Thymus (tissue), 11 donors: ENCODE data around the gene CSF2RB. TPM values are rescaled to one million over a fixed set of nuclear protein-coding genes. Genes with fewer than 3 reads are reported as not detected.

ENCODE experiments used
- DNase-seq, 9 donors: peaks; one replicate each; pipeline ENCODE4 v3.0.0-alpha.2; 2013; ENCODE audit warnings: low spot score in 9 of 9, low read depth in 6 of 9, missing footprints in 1 of 9
- H3K27ac ChIP-seq, 2 donors: one replicate each; pipeline ENCODE4 v1.5.1; 2013; ENCODE audit warnings: control low read depth in 1 of 2, low read depth in 1 of 2, low read length in 1 of 2, mild to moderate bottlenecking in 1 of 2, moderate library complexity in 1 of 2
- H3K27me3 ChIP-seq, 2 donors: one replicate each; pipeline ENCODE4 v1.5.1; 2013; ENCODE audit warnings: low read length in 1 of 2; ENCODE audit not compliant: control insufficient read depth in 2 of 2, insufficient read depth in 1 of 2
- H3K36me3 ChIP-seq, 2 donors: one replicate each; pipeline ENCODE4 v1.5.1; 2013; ENCODE audit warnings: low read length in 1 of 2, mild to moderate bottlenecking in 1 of 2, moderate library complexity in 1 of 2; ENCODE audit not compliant: control insufficient read depth in 2 of 2, insufficient read depth in 2 of 2
- H3K4me1 ChIP-seq, 2 donors: one replicate each; pipeline ENCODE4 v1.5.1; 2013; ENCODE audit warnings: low read length in 2 of 2; ENCODE audit not compliant: control insufficient read depth in 2 of 2, insufficient read depth in 2 of 2
- H3K4me3 ChIP-seq, 2 donors: one replicate each; pipeline ENCODE4 v1.5.1; 2013; ENCODE audit warnings: low read length in 2 of 2, control low read depth in 1 of 2, mild to moderate bottlenecking in 1 of 2
- H3K9me3 ChIP-seq, 2 donors: one replicate each; pipeline ENCODE4 v1.5.1; 2013; ENCODE audit warnings: low read length in 1 of 2, mild to moderate bottlenecking in 1 of 2; ENCODE audit not compliant: control insufficient read depth in 2 of 2, insufficient read depth in 1 of 2
- WGBS: extraction: QIAGEN DNeasy Blood & Tissue Kit; methylation state at CpG from one replicate; pipeline ENCODE4 v1.1.7; 2013; 5-methylcytosine and 5-hydroxymethylcytosine counted together
- polyA plus RNA-seq: library from polyadenylated mRNA; stranded (reverse); fragments of 200-250 nt; gene quantifications from one replicate; pipeline ENCODE4 v1.2.3, GENCODE V29; 2013
- total RNA-seq: library from RNA; stranded (reverse); fragments of 120-200 nt; gene quantifications from one replicate; pipeline ENCODE4 v1.2.4, GENCODE V29; 2013
- donor health status: healthy.

CSF2RB gene
- total and polyA plus RNA-seq, 2 donors: 8.5 to 14.6 TPM

DNA sequence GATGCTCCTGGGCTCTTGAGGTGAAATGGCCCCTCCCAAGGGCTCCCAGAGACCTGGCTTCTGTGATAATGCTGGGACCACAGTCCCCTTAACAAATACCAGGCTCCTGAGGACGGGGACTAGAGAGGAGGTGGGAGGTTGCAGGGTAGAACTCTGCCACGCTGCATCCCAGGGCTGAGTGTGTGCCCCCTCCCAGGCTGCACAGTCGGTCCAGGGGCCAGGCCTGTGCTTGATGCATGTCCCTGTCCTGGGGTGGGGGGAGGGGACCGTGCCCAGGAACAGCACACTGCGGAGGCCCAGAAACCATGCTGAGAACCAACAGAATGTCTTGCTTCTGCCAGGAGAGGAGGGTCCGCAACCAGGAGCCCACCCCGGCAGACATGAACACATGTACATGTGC, 9.3 kb downstream of the CSF2RB start:
- WGBS: 95% methylated on average over 7 of the region's 7 CpGs
- DNase-seq: no peak
- H3K27ac ChIP-seq: no peak overlapping the region
- no peaks in the 10 kb centered on the region for H3K9me3 ChIP-seq
- H3K4me1 ChIP-seq: peaks cover 0 to 8% of the 10 kb centered on the region in 2 donors
- H3K4me3 ChIP-seq: no peak overlapping the region
- H3K36me3 ChIP-seq: no peaks in the 10 kb centered on the region
- H3K27me3 ChIP-seq: no peaks in the 10 kb centered on the region

DNA sequence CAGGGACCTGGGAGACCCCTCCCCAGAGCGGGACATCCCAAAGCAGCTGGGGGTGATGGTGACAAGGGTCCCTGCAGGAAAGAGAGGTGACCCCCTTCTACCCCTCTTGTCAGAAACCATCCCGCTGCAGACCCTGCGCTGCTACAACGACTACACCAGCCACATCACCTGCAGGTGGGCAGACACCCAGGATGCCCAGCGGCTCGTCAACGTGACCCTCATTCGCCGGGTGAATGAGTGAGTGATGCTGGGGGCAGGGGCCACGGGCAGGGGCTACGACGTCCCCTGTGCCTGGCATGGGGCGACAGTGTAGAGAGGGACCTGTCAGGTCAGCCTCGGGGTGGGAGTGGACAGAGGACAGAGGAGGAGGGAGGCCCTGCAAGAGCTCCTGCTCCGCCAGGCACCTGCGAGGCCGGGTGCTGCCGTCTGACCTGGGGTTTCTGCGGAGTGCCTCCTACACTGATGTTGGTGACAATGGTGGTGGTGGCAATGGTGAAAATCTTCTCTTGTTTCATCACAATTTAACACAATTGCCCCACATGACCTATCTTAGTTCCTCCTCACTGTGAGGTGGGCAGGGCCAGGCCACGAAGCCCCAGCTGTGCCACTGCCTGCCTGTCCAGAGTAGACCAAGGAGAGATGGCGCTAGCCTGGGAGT, 9.8 kb downstream of the CSF2RB start:
- Histone ChIP-seq H3K4me3 (no peak overlapping the region), H3K4me1 (peaks cover 0 to 8% of the 10 kb centered on the region in 2 donors), H3K9me3 (no peaks in the 10 kb centered on the region), H3K27me3 (no peaks in the 10 kb centered on the region), H3K27ac (no peak overlapping the region), H3K36me3 (no peaks in the 10 kb centered on the region)
- no peak for DNase-seq
- WGBS: 96% methylated on average over 21 of the region's 21 CpGs

DNA sequence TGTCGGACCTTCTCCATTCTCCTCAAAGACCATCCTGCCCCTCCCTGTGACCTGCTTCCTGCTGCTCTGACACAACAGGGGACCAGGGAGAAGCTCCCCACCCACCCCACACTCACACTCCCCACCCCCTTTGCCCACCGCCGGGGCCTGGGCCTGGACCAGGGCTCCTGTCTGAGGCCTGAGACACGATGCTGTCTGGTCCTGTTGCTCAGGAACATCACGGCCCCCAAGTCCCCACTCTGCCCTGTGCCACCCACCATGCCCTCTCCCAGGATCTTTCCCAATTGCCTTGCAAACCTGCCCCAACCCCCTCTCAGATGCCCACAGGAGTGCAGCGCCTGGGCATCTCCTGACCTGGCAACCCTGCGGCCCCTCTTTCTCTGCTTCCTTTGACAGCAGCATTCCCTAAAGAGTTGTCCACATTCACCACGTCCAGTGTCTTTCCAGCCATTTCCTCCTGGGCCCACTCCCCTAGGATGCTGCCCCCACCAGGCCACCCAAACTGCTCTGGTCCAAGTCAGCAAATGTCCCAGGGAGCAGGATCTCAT, 10.8 kb downstream of the CSF2RB start:
- H3K4me3 ChIP-seq: no peak overlapping the region
- H3K27ac ChIP-seq: no peak overlapping the region
- DNase-seq: no peak
- H3K9me3 ChIP-seq: no peaks in the 10 kb centered on the region
- H3K36me3 ChIP-seq: no peaks in the 10 kb centered on the region
- no peaks in the 10 kb centered on the region for H3K27me3 ChIP-seq
- 96% methylated on average over 8 of the region's 8 CpGs for WGBS
- H3K4me1 ChIP-seq: peaks cover 0 to 8% of the 10 kb centered on the region in 2 donors

DNA sequence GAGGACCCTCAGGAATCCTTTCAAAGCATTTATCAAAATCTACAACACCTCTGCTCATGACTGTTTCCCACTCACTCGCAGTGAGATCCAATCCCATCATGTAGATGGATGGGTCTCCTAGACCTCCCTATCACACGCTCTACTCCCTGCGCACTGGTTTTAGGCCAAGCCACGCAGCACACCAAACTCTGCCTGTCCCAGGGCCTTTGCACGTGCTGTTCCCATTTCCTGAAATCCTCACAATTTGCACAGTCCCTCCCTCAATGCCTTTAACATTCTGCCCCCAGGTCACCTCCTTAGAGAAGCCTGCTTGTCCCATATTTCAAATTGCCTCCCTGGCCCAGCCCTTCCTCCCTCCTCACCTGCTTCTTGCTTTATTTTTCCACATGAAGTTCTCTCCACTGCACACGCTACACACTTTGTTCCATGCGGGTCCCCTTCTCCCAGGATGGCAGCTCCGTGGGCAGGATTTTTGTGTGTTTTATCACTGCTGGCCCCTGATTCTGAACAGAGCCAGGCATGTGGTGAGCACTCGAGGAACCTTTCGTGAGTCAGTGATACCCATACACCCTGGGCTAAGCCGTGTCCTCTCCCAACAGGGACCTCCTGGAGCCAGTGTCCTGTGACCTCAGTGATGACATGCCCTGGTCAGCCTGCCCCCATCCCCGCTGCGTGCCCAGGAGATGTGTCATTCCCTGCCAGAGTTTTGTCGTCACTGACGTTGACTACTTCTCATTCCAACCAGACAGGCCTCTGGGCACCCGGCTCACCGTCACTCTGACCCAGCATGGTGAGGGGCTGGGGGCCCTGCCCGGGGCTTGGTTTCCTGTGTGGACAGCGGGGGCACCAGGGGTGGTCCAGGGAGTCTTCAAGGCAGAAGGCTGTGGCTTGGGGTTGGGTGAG, 12.2 kb downstream of the CSF2RB start:
- H3K36me3 ChIP-seq: no peaks in the 10 kb centered on the region
- 90% methylated on average over 19 of the region's 19 CpGs for WGBS
- H3K27ac ChIP-seq: no peak overlapping the region
- H3K9me3 ChIP-seq: no peaks in the 10 kb centered on the region
- peaks cover 0 to 8% of the 10 kb centered on the region in 2 donors for H3K4me1 ChIP-seq
- DNase-seq: no peak
- H3K4me3 ChIP-seq: no peak overlapping the region
- H3K27me3 ChIP-seq: no peaks in the 10 kb centered on the region

DNA sequence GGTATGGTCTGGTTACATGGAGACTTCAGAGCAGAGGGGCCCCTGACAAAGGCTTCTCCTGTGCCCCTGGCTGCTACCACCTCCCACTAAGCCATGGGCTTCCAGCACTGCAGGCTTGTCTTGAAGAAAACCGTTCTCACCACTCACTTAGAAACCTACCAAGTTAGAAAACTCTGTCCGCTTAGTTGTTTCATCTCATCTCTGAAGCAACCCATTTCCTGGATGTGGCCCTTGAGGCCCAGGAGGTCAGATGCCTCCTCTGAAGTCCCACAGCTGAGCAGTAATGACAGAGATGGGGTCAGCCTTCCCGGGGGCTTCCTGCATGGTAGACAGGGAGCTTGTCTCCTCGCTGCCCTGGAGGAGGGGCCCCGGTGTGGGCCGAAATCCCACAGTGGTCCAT, 12.9 kb downstream of the CSF2RB start:
- no peaks in the 10 kb centered on the region for H3K36me3 ChIP-seq
- no peaks in the 10 kb centered on the region for H3K27me3 ChIP-seq
- no peak overlapping the region for H3K4me3 ChIP-seq
- H3K9me3 ChIP-seq: no peaks in the 10 kb centered on the region
- peaks cover 0 to 8% of the 10 kb centered on the region in 2 donors for H3K4me1 ChIP-seq
- no peak overlapping the region for H3K27ac ChIP-seq
- WGBS: 94% methylated on average over 6 of the region's 6 CpGs
- no peak for DNase-seq

DNA sequence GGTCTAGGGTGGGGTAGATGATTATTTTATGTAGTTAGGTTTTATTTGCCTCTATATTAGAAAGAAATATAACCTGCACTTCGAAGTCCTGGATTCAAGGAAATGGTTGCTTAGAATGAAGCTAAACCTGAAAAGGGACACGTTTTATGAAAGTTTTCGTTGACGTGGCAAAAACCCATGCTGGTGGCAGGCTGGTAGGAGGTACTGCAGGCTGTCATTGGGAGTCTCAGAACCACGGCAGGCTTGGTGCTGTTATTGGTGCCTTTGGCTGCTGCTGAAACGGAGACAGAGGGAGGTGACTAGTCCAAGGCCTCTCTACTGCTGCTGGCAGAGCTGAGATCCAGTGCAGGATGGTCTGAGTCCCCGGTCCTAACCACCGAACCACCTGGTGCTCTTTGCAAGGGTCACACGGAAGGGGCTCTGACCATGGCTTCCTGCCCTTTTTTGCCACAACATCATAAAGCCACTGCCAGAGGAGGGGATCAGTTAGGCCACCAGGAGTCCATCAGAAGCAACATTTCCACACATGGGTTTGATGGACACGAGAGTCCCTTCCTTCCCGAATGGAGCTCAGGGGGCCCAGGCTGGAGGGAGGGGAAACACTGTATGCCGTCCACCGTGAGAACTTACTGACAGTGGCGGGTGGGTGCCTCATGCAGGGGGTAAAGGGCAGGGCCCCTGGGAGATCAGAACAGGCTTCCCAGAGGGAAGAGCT, 13.4 kb downstream of the CSF2RB start:
- 93% methylated on average over 14 of the region's 14 CpGs for WGBS
- no peaks in the 10 kb centered on the region for H3K9me3 ChIP-seq
- no peak overlapping the region for H3K4me3 ChIP-seq
- no peak overlapping the region for H3K27ac ChIP-seq
- DNase-seq: no peak
- H3K4me1 ChIP-seq: peaks cover 0 to 4% of the 10 kb centered on the region in 2 donors
- no peaks in the 10 kb centered on the region for H3K27me3 ChIP-seq
- H3K36me3 ChIP-seq: no peaks in the 10 kb centered on the region

DNA sequence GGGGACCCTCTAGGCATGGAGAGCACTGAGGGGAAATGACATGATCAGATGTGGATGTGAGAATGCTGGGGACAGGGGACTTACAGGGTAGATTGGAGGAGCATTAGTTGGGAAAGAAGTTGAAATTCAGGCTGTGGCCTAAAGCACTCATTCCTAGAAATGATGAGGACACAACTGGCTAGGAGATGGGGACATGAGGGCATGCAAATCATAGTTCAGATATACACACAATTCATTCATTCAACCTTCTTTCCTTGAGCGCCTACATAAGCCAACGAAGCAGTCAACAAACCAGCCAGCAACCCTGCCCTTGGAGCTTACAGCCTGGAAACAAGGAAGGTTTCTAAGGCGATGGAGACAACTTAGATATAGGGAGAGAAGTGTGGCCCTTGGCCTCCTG, 14.2 kb downstream of the CSF2RB start:
- no peaks in the 10 kb centered on the region for H3K36me3 ChIP-seq
- 77% methylated on average over 3 of the region's 3 CpGs for whole genome bisulfite sequencing
- H3K27me3 ChIP-seq: no peaks in the 10 kb centered on the region
- no peaks in the 10 kb centered on the region for H3K9me3 ChIP-seq
- H3K4me1 ChIP-seq: no peaks in the 10 kb centered on the region
- no peak overlapping the region for H3K27ac ChIP-seq
- no peak overlapping the region for H3K4me3 ChIP-seq
- no peak for DNase-seq

DNA sequence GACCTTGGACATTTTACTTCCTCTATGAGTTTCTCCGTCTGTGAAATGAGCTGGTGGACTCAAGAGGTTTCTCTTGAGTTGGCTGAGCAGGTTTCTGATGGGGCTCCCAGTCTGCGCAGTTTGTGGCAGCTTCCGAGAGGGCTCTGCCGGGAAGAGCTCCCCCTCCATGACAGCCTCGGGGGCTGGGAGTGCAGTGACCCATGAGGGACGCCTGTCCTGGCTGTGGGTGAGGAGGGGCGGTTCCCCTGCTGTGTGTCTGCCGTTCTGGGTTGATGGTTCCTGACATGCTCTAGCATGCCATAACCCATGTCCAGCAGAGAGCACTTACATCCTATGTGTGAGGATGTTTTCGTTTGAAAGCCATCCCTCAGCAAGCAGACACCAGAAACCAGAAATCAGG, 14.8 kb downstream of the CSF2RB start:
- H3K9me3 ChIP-seq: no peaks in the 10 kb centered on the region
- DNase-seq: no peak
- no peaks in the 10 kb centered on the region for H3K36me3 ChIP-seq
- no peak overlapping the region for H3K4me3 ChIP-seq
- H3K4me1 ChIP-seq: no peaks in the 10 kb centered on the region
- H3K27ac ChIP-seq: no peak overlapping the region
- 96% methylated on average over 9 of the region's 9 CpGs for WGBS
- no peaks in the 10 kb centered on the region for H3K27me3 ChIP-seq
